HL-60 (cell line): ENCODE data around the gene KREMEN2.

Experiments
- DNase-seq, 2 experiments: peaks; one replicate each; pipeline ENCODE4 v3.0.0-alpha.2; 2010 to 2020; ENCODE audit warnings: low read depth in 1 of 2, low spot score in 1 of 2
- H3K27ac ChIP-seq: fragments of 250-450 bp; sonication (Bioruptor Pico); replicated peaks from 2 replicates; pipeline ENCODE4 v1.5.1; 2020; ENCODE audit warnings: mild to moderate bottlenecking, moderate library complexity
- H3K27me3 ChIP-seq: fragments of 250-450 bp; sonication (Bioruptor Pico); 2 replicates; pipeline ENCODE4 v1.5.1; 2021; ENCODE audit warnings: mild to moderate bottlenecking, moderate library complexity; ENCODE audit not compliant: insufficient read depth, poor library complexity, severe bottlenecking
- H3K4me3 ChIP-seq: replicated peaks from 2 replicates; pipeline ENCODE4 v1.5.1; 2011; ENCODE audit warnings: mild to moderate bottlenecking, control low read depth, low read length; ENCODE audit not compliant: insufficient read depth
- CTCF ChIP-seq: IDR thresholded peaks from one replicate; pipeline ENCODE4 v1.5.1; 2011; ENCODE audit warnings: low read length, control low read depth, inconsistent platforms; ENCODE audit not compliant: insufficient read depth
- GABPA ChIP-seq: IDR thresholded peaks from 2 replicates; pipeline ENCODE4 v1.6.1; 2012; ENCODE audit warnings: low read depth
- POLR2AphosphoS5 ChIP-seq: IDR thresholded peaks from 2 replicates; pipeline ENCODE4 v1.6.1; 2012; ENCODE audit warnings: low read depth
- REST ChIP-seq: IDR thresholded peaks from 2 replicates; pipeline ENCODE4 v1.6.1; 2012; ENCODE audit warnings: low read depth; ENCODE audit not compliant: insufficient replicate concordance
- SPI1 ChIP-seq: IDR thresholded peaks from 2 replicates; pipeline ENCODE4 v1.6.1; 2012; ENCODE audit warnings: low read depth, mild to moderate bottlenecking, borderline replicate concordance

The KREMEN2 gene

GRCh38 chr16:2969545-2970521 is 5.8 kb downstream of the KREMEN2 start:
- DNase-seq = peak in 1 of 2 experiments; percentile 88

GRCh38 chr16:2970563-2970962 is 6.5 kb downstream of the KREMEN2 start:
- Histone ChIP-seq H3K27me3 (no peaks in the 10 kb centered on the region), H3K4me3 (peak overlapping the region; percentile 87), H3K27ac (peak overlapping the region; percentile 91)
- TF ChIP-seq REST = no peak
- TF ChIP-seq SPI1 = no peak
- no peak for TF ChIP-seq CTCF
- no peak for TF ChIP-seq GABPA
- no peak for TF ChIP-seq POLR2AphosphoS5
- no peak for DNase-seq

More at GRCh38 chr16:2969545-2970521, 5.8 kb downstream of the KREMEN2 start:
- peak overlapping the region; percentile 87 for H3K4me3 ChIP-seq
- H3K27ac ChIP-seq = peak overlapping the region; percentile 91
- H3K27me3 ChIP-seq = no peaks in the 10 kb centered on the region
- TF ChIP-seq CTCF (peak; percentile 26), GABPA (0 out of 2 replicates have a peak, but pooled peaks have one; percentile 24), POLR2AphosphoS5 (peak; percentile 40; the same call in 1 of the 2 replicates), SPI1 (no peak), REST (no peak)

DNA sequence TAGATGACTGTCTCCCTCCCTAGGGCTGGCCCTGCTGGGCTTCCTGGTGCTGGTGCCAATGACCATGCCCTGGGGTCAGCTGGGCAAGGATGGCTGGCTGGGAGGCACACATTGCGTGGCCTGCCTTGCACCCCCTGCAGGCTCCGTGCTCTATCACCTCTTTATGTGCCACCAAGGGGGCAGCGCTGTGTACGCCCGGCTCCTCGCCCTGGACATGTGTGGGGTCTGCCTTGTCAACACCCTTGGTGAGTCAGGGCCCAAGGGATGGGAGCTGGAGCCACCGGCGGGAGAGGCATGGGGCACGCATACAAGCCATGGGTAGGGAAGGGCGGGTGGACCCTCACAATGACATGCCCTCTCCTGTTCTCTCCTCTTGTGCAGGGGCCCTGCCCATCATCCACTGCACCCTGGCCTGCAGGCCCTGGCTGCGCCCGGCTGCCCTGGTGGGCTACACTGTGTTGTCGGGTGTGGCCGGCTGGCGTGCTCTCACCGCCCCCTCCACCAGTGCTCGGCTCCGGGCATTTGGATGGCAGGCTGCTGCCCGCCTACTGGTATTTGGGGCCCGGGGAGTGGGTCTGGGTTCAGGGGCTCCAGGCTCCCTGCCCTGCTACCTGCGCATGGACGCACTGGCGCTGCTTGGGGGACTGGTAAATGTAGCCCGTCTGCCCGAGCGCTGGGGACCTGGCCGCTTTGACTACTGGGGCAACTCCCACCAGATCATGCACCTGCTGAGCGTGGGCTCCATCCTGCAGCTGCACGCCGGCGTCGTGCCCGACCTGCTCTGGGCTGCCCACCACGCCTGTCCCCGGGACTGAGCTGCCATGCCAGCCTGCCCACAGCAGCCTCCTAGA is 7.3 kb downstream of the KREMEN2 start:
- H3K4me3 ChIP-seq = no peak overlapping the region
- no peak for DNase-seq
- no peak overlapping the region for H3K27ac ChIP-seq
- H3K27me3 ChIP-seq = no peaks in the 10 kb centered on the region
- TF ChIP-seq POLR2AphosphoS5 (peak; percentile 62), SPI1 (no peak)
